Fibroblast of lung (primary cell): ENCODE results near the gene GPR61.

Source experiments
- CTCF ChIP-seq, 2 donors: IDR thresholded peaks in 1 of 2; conservative IDR thresholded peaks in 1 of 2; 1 replicate in 1 of 2; 2 replicates in 1 of 2; pipeline ENCODE4 v1.5.1; 2011 to 2012; ENCODE audit warnings: low read length in 2 of 2, control low read depth in 1 of 2, inconsistent platforms in 1 of 2, low read depth in 1 of 2, mild to moderate bottlenecking in 1 of 2
- EZH2 ChIP-seq: IDR thresholded peaks from 2 replicates; pipeline ENCODE4 v1.5.1; 2012; ENCODE audit warnings: low read length, control low read depth, mild to moderate bottlenecking; ENCODE audit errors: missing control alignments

- TF ChIP-seq CTCF (conservative IDR thresholded peaks at IDR 0.05 in 1 of 2, IDR thresholded peaks at IDR 0.05 in 1 of 2; ENCODE audit: low read depth in 1 of 2, low read length in 2 of 2) (no peak), EZH2 (no peak)
These were observed 46.4 kb upstream of the GPR61 start for GRCh38 chr1:109493227-109493626.
